Skeletal muscle tissue (tissue), 4 donors: ENCODE data around the gene HEXIM2. TPM values are rescaled to one million over a fixed set of nuclear protein-coding genes. Genes with fewer than 3 reads are reported as not detected.
A peak's percentile ranks its signal among the peaks of the same experiment; 100 is the strongest.

ENCODE experiments used
- H3K27ac ChIP-seq: one replicate; pipeline ENCODE4 v1.7.0; 2013; ENCODE audit warnings: mild to moderate bottlenecking, low read depth, low read length, inconsistent platforms
- H3K27me3 ChIP-seq, 3 donors: one replicate each; pipeline ENCODE4 v1.7.0; 2013; ENCODE audit warnings: low read length in 3 of 3; ENCODE audit not compliant: control insufficient read depth in 3 of 3, insufficient read depth in 3 of 3
- H3K36me3 ChIP-seq, 3 donors: one replicate each; pipeline ENCODE4 v1.7.0; 2013; ENCODE audit warnings: low read length in 3 of 3; ENCODE audit not compliant: control insufficient read depth in 3 of 3, insufficient read depth in 3 of 3
- H3K4me1 ChIP-seq, 3 donors: one replicate each; pipeline ENCODE4 v1.7.0; 2013; ENCODE audit warnings: low read length in 3 of 3, mild to moderate bottlenecking in 3 of 3; ENCODE audit not compliant: control insufficient read depth in 3 of 3, insufficient read depth in 3 of 3
- H3K4me3 ChIP-seq, 3 donors: one replicate each; pipeline ENCODE4 v1.7.0; 2013; ENCODE audit warnings: low read length in 3 of 3
- H3K9ac ChIP-seq, 3 donors: one replicate each; pipeline ENCODE4 v1.7.0; 2013; ENCODE audit warnings: low read length in 3 of 3, mild to moderate bottlenecking in 3 of 3, moderate library complexity in 2 of 3, low read depth in 1 of 3
- H3K9me3 ChIP-seq, 3 donors: one replicate each; pipeline ENCODE4 v1.7.0; 2013; ENCODE audit warnings: low read length in 3 of 3; ENCODE audit not compliant: control insufficient read depth in 3 of 3
- total RNA-seq: library from RNA; depleted of rRNA; stranded (reverse); fragments of >200 nt; gene quantifications from one replicate; pipeline ENCODE4 v1.2.3, GENCODE V29; 2014
- donor health status: Osteomylitis.

HEXIM2 gene
- total RNA-seq, 1 donor from 2014 or later = 10.4 TPM

- Histone ChIP-seq H3K27me3 (no peaks in the 10 kb centered on the region), H3K36me3 (peaks cover 0 to 3% (median 0%) of the 10 kb centered on the region in 3 donors), H3K4me1 (peaks cover 33 to 46% (median 34%) of the 10 kb centered on the region in 3 donors), H3K9ac (peak overlapping the region; percentile 93 to 99 (median 98)), H3K27ac (peak overlapping the region; percentile 99), H3K9me3 (no peaks in the 10 kb centered on the region), H3K4me3 (peak overlapping the region; percentile 96 to 97 (median 96))
These were observed 12.5 kb upstream of the HEXIM2 start for GRCh38 chr17:45149037-45149668.

- no peaks in the 10 kb centered on the region for H3K9me3 ChIP-seq
- peak overlapping the region; percentile 93 to 99 (median 98) for H3K9ac ChIP-seq
- peaks cover 27 to 41% (median 30%) of the 10 kb centered on the region in 3 donors for H3K4me1 ChIP-seq
- peak overlapping the region; percentile 96 to 97 (median 96) for H3K4me3 ChIP-seq
- no peaks in the 10 kb centered on the region for H3K27me3 ChIP-seq
- H3K27ac ChIP-seq = peak overlapping the region; percentile 99
- peaks cover 0 to 3% (median 0%) of the 10 kb centered on the region in 3 donors for H3K36me3 ChIP-seq
These were observed 11.7 kb upstream of the HEXIM2 start for GRCh38 chr17:45149669-45150664.

GRCh38 chr17:45150911-45151809, 10.5 kb upstream of the HEXIM2 start:
- no peaks in the 10 kb centered on the region for H3K9me3 ChIP-seq
- peak overlapping the region; percentile 79 for H3K27ac ChIP-seq
- H3K9ac ChIP-seq = peak overlapping the region; percentile 93 to 99 (median 98)
- peaks cover 0 to 3% (median 0%) of the 10 kb centered on the region in 3 donors for H3K36me3 ChIP-seq
- H3K4me1 ChIP-seq = peaks cover 27 to 43% (median 29%) of the 10 kb centered on the region in 3 donors
- no peaks in the 10 kb centered on the region for H3K27me3 ChIP-seq
- peak overlapping the region; percentile 96 to 97 (median 96) for H3K4me3 ChIP-seq

- no peaks in the 10 kb centered on the region for H3K9me3 ChIP-seq
- no peaks in the 10 kb centered on the region for H3K27me3 ChIP-seq
- peaks cover 0 to 2% (median 0%) of the 10 kb centered on the region in 3 donors for H3K36me3 ChIP-seq
- no peak overlapping the region for H3K4me3 ChIP-seq
- peaks cover 36 to 49% (median 38%) of the 10 kb centered on the region in 3 donors for H3K4me1 ChIP-seq
- H3K9ac ChIP-seq = no peak overlapping the region
- H3K27ac ChIP-seq = no peak overlapping the region
These were observed 6.6 kb upstream of the HEXIM2 start for GRCh38 chr17:45155029-45155428.

GRCh38 chr17:45155483-45155882, 6.2 kb upstream of the HEXIM2 start:
- Histone ChIP-seq H3K9me3 (no peaks in the 10 kb centered on the region), H3K36me3 (peaks cover 0 to 2% (median 0%) of the 10 kb centered on the region in 3 donors), H3K27ac (peak overlapping the region; percentile 21), H3K27me3 (no peaks in the 10 kb centered on the region), H3K4me3 (no peak overlapping the region), H3K4me1 (peaks cover 37 to 52% (median 38%) of the 10 kb centered on the region in 3 donors), H3K9ac (no peak overlapping the region)

- Histone ChIP-seq H3K9ac (no peak overlapping the region), H3K9me3 (no peaks in the 10 kb centered on the region), H3K27ac (peak overlapping the region; percentile 21), H3K27me3 (no peaks in the 10 kb centered on the region), H3K36me3 (peaks cover 0 to 6% (median 0%) of the 10 kb centered on the region in 3 donors), H3K4me3 (no peak overlapping the region), H3K4me1 (peaks cover 31 to 55% (median 34%) of the 10 kb centered on the region in 3 donors)
These were observed 5.4 kb upstream of the HEXIM2 start for GRCh38 chr17:45156242-45156641.

GRCh38 chr17:45160447-45161287, 1.0 kb upstream of the HEXIM2 start:
- Histone ChIP-seq H3K9ac (peak overlapping the region; percentile 97 to 100 (median 100)), H3K4me1 (peaks cover 29 to 52% (median 30%) of the 10 kb centered on the region in 3 donors), H3K27ac (peak overlapping the region; percentile 100), H3K27me3 (no peaks in the 10 kb centered on the region), H3K9me3 (no peaks in the 10 kb centered on the region), H3K4me3 (peak overlapping the region; percentile 96 to 98 (median 98)), H3K36me3 (peaks cover 8 to 11% (median 10%) of the 10 kb centered on the region in 3 donors)

- Histone ChIP-seq H3K27ac (peak overlapping the region; percentile 22), H3K27me3 (no peaks in the 10 kb centered on the region), H3K36me3 (peaks cover 8 to 10% (median 9%) of the 10 kb centered on the region in 3 donors), H3K4me3 (peak overlapping the region; percentile 90 to 91 (median 91)), H3K9me3 (no peaks in the 10 kb centered on the region), H3K4me1 (peaks cover 25 to 47% (median 29%) of the 10 kb centered on the region in 3 donors), H3K9ac (peak overlapping the region; percentile 34 to 90 (median 84))
These were observed 481 bp downstream of the HEXIM2 start for GRCh38 chr17:45162025-45162687.
